ENCODE data around the gene JAK3. TPM values are rescaled to one million over a fixed set of nuclear protein-coding genes. Genes with fewer than 3 reads are reported as not detected.
A peak's percentile ranks its signal among the peaks of the same experiment; 100 is the strongest.
"Not testable (repeated sequence)": the region's sequence is repeated elsewhere in the genome, so short reads cannot be mapped to it uniquely, and the experiment has no call there.

JAK3 gene
- total RNA-seq (2014; rRNA removed; shearing (Covaris generic)), result 5.4 and 6.9 TPM in 2 replicates

GRCh38 chr19:17847538-17848366 is at the start of gene JAK3:
JAK3 (minus strand) TSS chr19:17847982; CDS start chr19:17844417, 3,565 bp downstream.
- H3K27ac ChIP-seq, result peak within 1 kb of the TSS; percentile 72
- DNase-seq (ENCODE audit: low read depth in 1 of 2, low spot score in 2 of 2), result peak in 1 of 2 experiments; percentile 87
- H3K4me3 ChIP-seq, result peak within 1 kb of the TSS; percentile 36
- no peaks in the 10 kb centered on the region for H3K36me3 ChIP-seq
- no peaks in the 10 kb centered on the region for H3K9me3 ChIP-seq (replicated peaks)
- no peaks in the 10 kb centered on the region for H3K27me3 ChIP-seq (replicated peaks)
- peaks cover 20% of the 10 kb centered on the region for H3K4me1 ChIP-seq (replicated peaks)

GRCh38 chr19:17893766-17894165 is 46.0 kb upstream of the JAK3 start:
- H3K4me1 ChIP-seq (replicated peaks), result no peaks in the 10 kb centered on the region
- H3K27ac ChIP-seq, result no peak overlapping the region
- no peak for DNase-seq (ENCODE audit: low read depth in 1 of 2, low spot score in 2 of 2)
- H3K9me3 ChIP-seq (replicated peaks), result no peaks in the 10 kb centered on the region
- H3K36me3 ChIP-seq, result no peaks in the 10 kb centered on the region
- H3K27me3 ChIP-seq (replicated peaks), result peaks cover 5% of the 10 kb centered on the region
- no peak overlapping the region for H3K4me3 ChIP-seq

- no peaks in the 10 kb centered on the region for H3K36me3 ChIP-seq
- no peaks in the 10 kb centered on the region; the same call in none of the 2 replicates for H3K27me3 ChIP-seq (replicated peaks)
- DNase-seq (ENCODE audit: low read depth in 1 of 2, low spot score in 2 of 2), result no peak
- no peaks in the 10 kb centered on the region for H3K9me3 ChIP-seq (replicated peaks)
- no peaks in the 10 kb centered on the region for H3K4me1 ChIP-seq (replicated peaks)
- H3K27ac ChIP-seq, result no peak overlapping the region
- H3K4me3 ChIP-seq, result no peak overlapping the region
These were observed 41.9 kb upstream of the JAK3 start for GRCh38 chr19:17889609-17890214.

GRCh38 chr19:17888260-17888659 is 40.5 kb upstream of the JAK3 start:
- Histone ChIP-seq H3K27me3 (replicated peaks) (no peaks in the 10 kb centered on the region; the same call in none of the 2 replicates), H3K4me3 (no peak overlapping the region), H3K9me3 (replicated peaks) (no peaks in the 10 kb centered on the region), H3K4me1 (replicated peaks) (no peaks in the 10 kb centered on the region), H3K27ac (no peak overlapping the region), H3K36me3 (no peaks in the 10 kb centered on the region)
- no peak for DNase-seq (ENCODE audit: low read depth in 1 of 2, low spot score in 2 of 2)

GRCh38 chr19:17887221-17887620 is 39.4 kb upstream of the JAK3 start:
- not testable (repeated sequence) for H3K27ac ChIP-seq; DNase-seq (ENCODE audit: low read depth in 1 of 2, low spot score in 2 of 2); H3K36me3 ChIP-seq; H3K9me3 ChIP-seq (replicated peaks); H3K4me3 ChIP-seq; H3K4me1 ChIP-seq (replicated peaks); H3K27me3 ChIP-seq (replicated peaks)

- no peak for DNase-seq (ENCODE audit: low read depth in 1 of 2, low spot score in 2 of 2)
- Histone ChIP-seq H3K36me3 (no peaks in the 10 kb centered on the region), H3K4me3 (no peak overlapping the region), H3K27ac (no peak overlapping the region), H3K4me1 (replicated peaks) (no peaks in the 10 kb centered on the region), H3K27me3 (replicated peaks) (no peaks in the 10 kb centered on the region), H3K9me3 (replicated peaks) (no peaks in the 10 kb centered on the region)
These were observed 38.7 kb upstream of the JAK3 start for GRCh38 chr19:17886515-17886914.

GRCh38 chr19:17883627-17884410 is 36.0 kb upstream of the JAK3 start:
- no peak overlapping the region for H3K4me3 ChIP-seq
- no peak overlapping the region for H3K27ac ChIP-seq
- no peaks in the 10 kb centered on the region for H3K36me3 ChIP-seq
- no peak for DNase-seq (ENCODE audit: low read depth in 1 of 2, low spot score in 2 of 2)
- H3K27me3 ChIP-seq (replicated peaks), result no peaks in the 10 kb centered on the region
- H3K9me3 ChIP-seq (replicated peaks), result no peaks in the 10 kb centered on the region
- H3K4me1 ChIP-seq (replicated peaks), result no peaks in the 10 kb centered on the region

- H3K4me3 ChIP-seq, result no peak overlapping the region
- no peaks in the 10 kb centered on the region; the same call in 1 of the 2 replicates for H3K9me3 ChIP-seq (replicated peaks)
- H3K4me1 ChIP-seq (replicated peaks), result no peaks in the 10 kb centered on the region
- no peak for DNase-seq (ENCODE audit: low read depth in 1 of 2, low spot score in 2 of 2)
- no peaks in the 10 kb centered on the region for H3K36me3 ChIP-seq
- peaks cover 6% of the 10 kb centered on the region; the same call in 1 of the 2 replicates for H3K27me3 ChIP-seq (replicated peaks)
- H3K27ac ChIP-seq, result no peak overlapping the region
These were observed 33.9 kb upstream of the JAK3 start for GRCh38 chr19:17881701-17882100.

- Histone ChIP-seq H3K4me3 (no peak overlapping the region), H3K36me3 (no peaks in the 10 kb centered on the region), H3K9me3 (replicated peaks) (no peaks in the 10 kb centered on the region; the same call in 1 of the 2 replicates), H3K27ac (no peak overlapping the region), H3K27me3 (replicated peaks) (peaks cover 11% of the 10 kb centered on the region), H3K4me1 (replicated peaks) (no peaks in the 10 kb centered on the region)
- no peak for DNase-seq (ENCODE audit: low read depth in 1 of 2, low spot score in 2 of 2)
These were observed 31.7 kb upstream of the JAK3 start for GRCh38 chr19:17879466-17879865.

GRCh38 chr19:17877696-17878095 is 29.9 kb upstream of the JAK3 start:
- H3K36me3 ChIP-seq, result no peaks in the 10 kb centered on the region
- no peak overlapping the region for H3K4me3 ChIP-seq
- H3K27me3 ChIP-seq (replicated peaks), result peaks cover 26% of the 10 kb centered on the region
- H3K9me3 ChIP-seq (replicated peaks), result no peaks in the 10 kb centered on the region; the same call in 1 of the 2 replicates
- no peak overlapping the region for H3K27ac ChIP-seq
- no peak for DNase-seq (ENCODE audit: low read depth in 1 of 2, low spot score in 2 of 2)
- H3K4me1 ChIP-seq (replicated peaks), result no peaks in the 10 kb centered on the region

GRCh38 chr19:17874758-17875135 is 27.0 kb upstream of the JAK3 start:
- H3K27ac ChIP-seq, result no peak overlapping the region
- H3K36me3 ChIP-seq, result no peaks in the 10 kb centered on the region
- no peak overlapping the region for H3K4me3 ChIP-seq
- DNase-seq (ENCODE audit: low read depth in 1 of 2, low spot score in 2 of 2), result no peak
- no peaks in the 10 kb centered on the region for H3K4me1 ChIP-seq (replicated peaks)
- peaks cover 52% of the 10 kb centered on the region for H3K27me3 ChIP-seq (replicated peaks)
- no peaks in the 10 kb centered on the region; the same call in 1 of the 2 replicates for H3K9me3 ChIP-seq (replicated peaks)

GRCh38 chr19:17873786-17874757 is 26.3 kb upstream of the JAK3 start:
- H3K36me3 ChIP-seq, result no peaks in the 10 kb centered on the region
- DNase-seq (ENCODE audit: low read depth in 1 of 2, low spot score in 2 of 2), result no peak
- H3K27ac ChIP-seq, result no peak overlapping the region
- no peaks in the 10 kb centered on the region for H3K4me1 ChIP-seq (replicated peaks)
- no peak overlapping the region for H3K4me3 ChIP-seq
- no peaks in the 10 kb centered on the region; the same call in 1 of the 2 replicates for H3K9me3 ChIP-seq (replicated peaks)
- peaks cover 57% of the 10 kb centered on the region for H3K27me3 ChIP-seq (replicated peaks)
